ENCODE measurements around the gene ARHGAP40.

GRCh38 chr20:38630727-38631126, 29.1 kb downstream of the ARHGAP40 start:
- no peak for TF ChIP-seq POLR2A (IDR thresholded peaks at IDR 0.05)
- no peak for TF ChIP-seq CTCF (IDR thresholded peaks at IDR 0.05)
